NCI-H187 treated with DMSO at 0.1 percent for 48 hours (cell line): ENCODE results near the gene ADGB.
"Not testable (repeated sequence)": the region's sequence is repeated elsewhere in the genome, so short reads cannot be mapped to it uniquely, and the experiment has no call there.

Experiments used
- DNase-seq: peaks from one replicate; lab custom pipeline; 2025; lab: John Stamatoyannopoulos, UW

ADGB gene

DNA sequence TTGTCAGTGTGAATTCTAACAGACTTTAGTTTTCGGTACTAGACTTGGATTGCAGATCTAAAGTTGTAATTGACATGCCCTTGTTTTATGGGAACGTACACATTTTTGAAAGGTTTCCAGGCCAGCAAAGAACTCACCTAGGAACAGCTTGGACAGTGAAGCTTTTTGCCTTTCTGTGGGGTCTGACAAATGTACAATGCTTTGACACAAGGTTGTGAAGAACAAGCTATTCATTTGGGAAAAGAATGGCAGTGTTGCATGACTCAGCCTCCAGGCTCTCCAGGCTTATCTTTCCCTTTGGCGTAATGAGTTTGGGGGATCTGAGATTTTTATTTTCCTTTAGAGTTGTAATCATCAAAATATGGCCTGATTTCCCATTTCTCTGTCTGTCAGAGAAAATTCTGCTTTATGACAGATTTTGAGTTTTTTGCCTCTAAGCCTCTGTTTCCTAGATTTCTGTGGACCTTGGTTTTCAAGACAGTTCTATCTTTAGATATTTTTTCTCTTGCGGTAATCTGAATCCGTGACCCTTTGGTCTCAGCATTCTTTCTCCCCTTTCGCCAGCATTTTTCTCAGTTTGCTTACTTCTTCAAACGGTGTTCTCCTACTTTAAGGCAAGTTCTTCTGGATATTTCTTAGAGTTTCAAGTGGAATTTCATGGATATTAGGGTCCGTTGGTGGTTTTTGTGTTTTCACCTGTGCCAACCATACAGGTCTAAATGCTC, 221.0 kb downstream of the ADGB start:
- DNase-seq: no peak

- no peak for DNase-seq
These were observed 228.6 kb downstream of the ADGB start for GRCh38 chr6:146827216-146827928.

- no peak for DNase-seq
These were observed 231.2 kb downstream of the ADGB start for GRCh38 chr6:146829792-146830565.

- no peak for DNase-seq
These were observed 234.4 kb downstream of the ADGB start for GRCh38 chr6:146833157-146833556.

DNA sequence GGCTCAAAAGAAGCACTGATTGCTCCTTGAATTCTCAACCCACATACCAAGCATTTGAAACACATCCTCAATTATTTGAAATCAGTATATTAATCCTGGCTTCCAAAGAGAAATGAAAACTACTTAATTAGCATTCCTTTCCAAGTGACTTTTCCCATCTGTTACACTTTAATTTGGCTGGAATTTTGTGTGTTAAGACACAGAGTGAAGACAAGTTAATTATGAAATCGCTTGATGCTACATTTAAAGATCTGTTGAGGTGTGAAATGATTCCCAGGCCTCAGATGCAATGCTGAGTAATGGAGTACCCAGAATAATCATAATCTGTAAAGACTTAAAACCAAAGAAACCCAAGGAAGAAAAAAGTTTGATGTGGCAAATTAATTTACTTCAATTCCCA, 241.4 kb downstream of the ADGB start:
- DNase-seq: no peak

DNA sequence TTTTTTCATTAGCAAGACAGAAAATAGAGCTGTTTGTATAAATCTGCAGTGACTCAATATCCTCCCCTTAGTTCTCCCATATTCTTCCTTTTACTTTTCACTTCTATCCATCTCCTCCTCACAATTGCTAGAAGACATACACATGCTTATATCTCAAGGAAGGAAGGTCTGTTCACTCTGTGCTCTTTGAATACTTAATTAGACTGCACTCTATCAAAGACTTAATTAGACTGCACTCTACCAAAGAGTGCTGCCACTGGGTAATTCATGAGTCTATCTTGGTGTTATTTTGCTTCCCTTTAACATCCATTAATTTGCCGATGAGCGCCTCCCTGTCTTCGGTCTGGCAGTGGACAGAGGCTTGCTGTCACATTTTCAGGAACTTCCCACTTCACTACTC, 241.9 kb downstream of the ADGB start:
- DNase-seq: no peak

DNA sequence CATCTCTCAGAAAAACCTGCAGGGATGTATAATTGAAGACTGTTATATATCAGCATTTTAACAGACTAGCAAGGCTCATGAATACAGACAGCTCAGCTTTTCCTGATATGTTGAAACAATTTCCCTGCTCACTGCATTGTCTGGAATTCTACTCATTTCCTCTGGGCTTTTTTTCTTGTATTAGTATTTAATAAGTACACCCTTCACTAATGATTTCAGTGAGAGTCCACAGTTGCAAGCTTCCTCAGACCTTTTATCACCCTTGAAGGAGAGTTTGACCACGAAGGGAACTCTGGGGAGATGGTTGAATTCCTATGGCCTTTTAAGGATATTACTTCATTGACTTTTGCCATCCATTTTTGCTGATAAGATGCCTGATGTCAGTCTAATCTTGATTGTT, 248.7 kb downstream of the ADGB start:
- no peak for DNase-seq

DNA sequence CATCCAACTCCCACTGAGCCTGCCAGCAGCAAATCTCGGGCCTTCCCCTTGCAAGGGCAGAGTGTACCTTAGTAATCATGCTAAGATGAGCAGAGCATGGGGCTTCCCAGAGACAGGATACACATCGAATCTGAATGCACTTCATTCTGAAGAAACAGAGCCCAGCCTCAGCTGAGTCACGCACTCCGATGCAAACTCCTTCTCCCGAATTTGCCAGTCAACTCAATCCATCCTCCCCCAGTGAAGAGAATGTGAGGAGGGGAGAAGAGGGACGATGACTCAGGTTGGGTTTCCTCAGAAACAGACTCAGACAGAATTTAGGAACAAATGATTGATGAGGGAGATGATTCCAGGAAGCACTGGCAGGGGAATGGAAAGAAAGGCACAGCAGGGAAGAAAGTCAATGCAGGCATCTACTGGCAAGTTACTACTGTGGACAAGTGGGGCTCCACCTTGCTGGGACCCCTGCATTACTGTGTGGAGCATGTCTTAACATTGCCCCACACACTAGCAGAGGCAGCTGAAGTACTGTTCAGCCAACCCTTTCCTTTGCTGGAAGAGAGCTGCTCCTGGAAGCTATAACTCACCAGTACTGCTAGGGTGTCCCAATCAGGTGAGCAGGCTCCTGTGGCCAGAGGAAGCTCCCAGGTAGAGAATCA, 251.6 kb downstream of the ADGB start:
- DNase-seq: no peak

- no peak for DNase-seq
These were observed 252.2 kb downstream of the ADGB start for GRCh38 chr6:146850981-146851380.

- no peak for DNase-seq
These were observed 253.1 kb downstream of the ADGB start for GRCh38 chr6:146851837-146852236.

DNA sequence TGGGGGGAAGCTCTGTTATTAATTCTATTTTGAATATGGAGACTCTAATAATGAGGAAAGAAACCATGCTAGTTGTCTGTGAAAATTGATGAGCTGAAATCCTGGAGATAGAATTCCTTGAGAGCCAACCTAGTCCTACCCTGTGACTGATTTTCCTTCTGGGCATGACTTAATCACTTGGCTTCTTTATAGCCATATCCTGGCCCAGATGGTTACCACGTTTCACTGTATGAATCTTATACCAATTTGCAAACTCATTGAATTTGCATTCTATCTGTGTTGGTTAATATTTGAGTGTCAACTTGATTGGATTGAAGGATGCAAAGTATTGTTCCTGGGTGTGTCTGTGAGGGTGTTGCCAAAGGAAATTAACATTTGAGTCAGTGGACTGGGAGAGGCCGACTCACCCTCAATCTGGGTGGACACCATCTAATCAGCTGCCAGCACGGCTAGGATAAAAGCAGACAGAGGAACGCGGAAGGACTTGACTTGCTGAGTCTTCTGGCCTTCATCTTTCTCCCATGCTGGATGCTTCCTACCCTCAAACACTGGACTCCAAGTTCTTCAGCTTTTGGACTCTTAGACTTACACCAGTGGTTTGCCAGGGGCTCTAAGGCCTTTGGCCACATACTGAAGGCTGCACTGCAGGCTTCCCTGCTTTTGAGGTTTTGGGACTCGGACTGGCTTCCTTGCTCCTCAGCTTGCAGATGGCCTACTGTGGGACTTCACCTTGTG, 255.9 kb downstream of the ADGB start:
- not testable (repeated sequence) for DNase-seq

GRCh38 chr6:146855889-146856288, 257.1 kb downstream of the ADGB start:
- no peak for DNase-seq

- no peak for DNase-seq
These were observed 257.5 kb downstream of the ADGB start for GRCh38 chr6:146856296-146856695.

- peak; percentile 31 for DNase-seq
These were observed 258.6 kb downstream of the ADGB start for GRCh38 chr6:146857180-146857979.

DNA sequence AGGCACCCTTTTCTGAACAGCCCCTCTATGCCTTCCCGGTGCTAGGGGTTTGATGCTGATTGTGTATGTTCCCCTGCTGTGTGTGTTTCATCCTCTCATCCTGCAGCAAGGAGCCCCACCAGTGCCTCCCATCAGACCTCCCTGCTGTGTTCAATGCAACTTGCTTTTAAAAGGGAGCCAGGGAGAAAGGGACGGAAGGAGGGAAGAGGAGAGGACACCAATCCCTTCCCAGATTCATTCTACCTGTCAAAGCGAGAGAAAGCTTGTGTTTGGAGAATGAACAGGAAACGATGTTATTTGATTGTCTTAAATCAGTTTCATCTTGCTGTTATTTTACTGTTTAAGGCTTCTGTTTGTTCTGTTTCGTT, 259.2 kb downstream of the ADGB start:
- no peak for DNase-seq

DNA sequence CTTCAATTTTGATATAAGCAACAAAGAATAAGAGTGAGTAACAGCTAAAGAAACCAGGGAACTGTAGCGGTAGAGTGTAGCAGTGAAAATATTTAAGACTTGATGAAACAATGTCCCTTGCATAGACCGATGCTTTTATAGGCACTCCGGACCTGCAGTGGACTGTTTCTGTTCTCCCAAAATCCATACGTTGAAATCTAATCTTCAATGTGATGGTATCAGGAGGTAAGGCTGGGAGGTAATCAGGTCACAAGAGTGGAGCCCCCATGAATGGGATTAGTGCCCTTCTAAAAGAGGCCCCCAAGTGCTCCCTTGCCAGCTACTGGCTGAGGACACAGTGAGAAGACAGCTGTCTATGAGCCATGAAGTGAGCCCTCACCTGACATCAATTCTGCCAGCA, 260.4 kb downstream of the ADGB start:
- DNase-seq: no peak

DNA sequence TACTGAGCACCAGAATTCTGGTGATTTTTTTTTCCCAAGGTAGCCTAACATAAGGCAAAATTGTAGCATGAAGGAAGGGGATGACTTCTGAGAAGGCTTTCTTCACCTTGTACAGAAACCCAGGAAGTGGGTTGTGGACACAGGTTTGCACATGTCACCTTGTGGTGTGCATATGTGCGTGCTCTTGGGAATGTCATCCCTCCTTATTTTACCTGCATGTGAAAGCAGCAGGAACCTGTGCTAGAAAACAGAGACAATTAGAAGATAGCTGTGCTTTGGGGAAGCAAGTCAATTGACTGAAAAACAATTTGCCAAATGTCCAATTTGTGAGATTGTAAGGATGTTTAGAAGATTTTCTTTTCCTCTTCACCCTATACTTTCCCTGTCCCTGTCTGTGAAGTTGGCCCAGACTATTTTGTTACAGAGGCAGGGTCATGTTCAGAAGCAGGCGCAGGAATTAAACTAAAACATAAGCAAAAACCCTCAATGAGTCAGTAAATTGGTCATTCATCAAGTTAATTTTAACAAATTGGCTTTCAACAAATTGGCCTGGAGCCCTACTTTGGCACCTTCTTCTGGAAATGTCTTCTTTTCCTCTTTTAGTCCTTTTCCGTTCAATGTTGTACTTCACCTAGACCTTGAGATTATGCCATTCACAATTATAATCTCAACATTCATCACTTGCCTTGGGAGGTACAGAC, 261.2 kb downstream of the ADGB start:
- no peak for DNase-seq

DNA sequence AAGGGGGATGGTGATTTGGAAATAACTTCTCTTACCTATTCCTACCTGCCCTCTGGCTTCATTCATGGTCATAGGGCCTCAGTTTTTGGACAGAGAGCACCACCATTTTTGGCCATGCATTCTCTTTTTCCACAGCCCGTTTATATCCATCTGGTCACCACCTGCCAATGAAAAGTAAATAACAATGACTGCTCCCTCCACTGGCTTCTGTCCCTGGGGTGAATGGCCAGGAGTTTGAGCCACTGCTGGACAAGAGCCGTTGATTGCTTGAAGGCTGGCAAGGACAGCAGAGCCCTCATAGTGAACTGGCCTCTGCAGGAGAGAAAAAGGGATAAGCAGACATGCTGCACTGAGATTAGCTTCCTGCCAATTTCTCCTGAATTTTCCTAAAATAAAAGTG, 261.8 kb downstream of the ADGB start:
- no peak for DNase-seq

GRCh38 chr6:146861029-146861563, 262.3 kb downstream of the ADGB start:
- no peak for DNase-seq

DNA sequence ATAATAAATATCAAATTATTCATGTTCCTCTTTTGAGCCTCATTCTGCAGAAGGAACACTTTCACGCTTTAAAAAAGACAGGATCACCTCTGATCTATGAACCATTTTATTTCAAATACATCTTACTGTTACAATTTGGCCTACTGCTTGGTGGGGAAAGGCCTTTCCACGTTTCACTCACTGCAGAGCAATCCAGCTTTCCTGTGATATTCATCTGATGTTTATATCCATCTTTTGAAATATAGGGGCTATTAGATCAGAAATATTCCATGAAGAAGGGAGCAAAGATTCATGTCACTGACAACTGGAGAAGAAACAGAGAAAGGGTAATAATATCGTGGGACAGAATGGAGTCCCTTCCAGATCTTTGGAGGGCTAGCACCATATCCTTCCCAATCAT, 262.9 kb downstream of the ADGB start:
- no peak for DNase-seq
